IMR-90 (cell line): ENCODE results near the gene SNRNP40. TPM values are rescaled to one million over a fixed set of nuclear protein-coding genes. Genes with fewer than 3 reads are reported as not detected.

ENCODE experiments used
- ATAC-seq: fragments of 200-7000 bp; cut with Tn5 transposase; 2 replicates; pipeline ENCODE4 v1.9.1; 2020; ENCODE audit warnings: low read depth, mild to moderate bottlenecking, moderate library complexity
- BruUV-seq: library from RNA; stranded (reverse); fragments of 400-500 nt; replicated peaks from 2 replicates; lab custom pipeline; 2021; lab: Mats Ljungman, UMichigan
- CTCF ChIA-PET: fragments of 300-600 bp; formaldehyde crosslinking; extraction: SDS; loops from one replicate; lab custom pipeline; 2021; ENCODE audit warnings: antibody characterized with exemption; lab: Yijun Ruan, JAX
- POLR2A ChIA-PET: fragments of 300-600 bp; sonication (Branson Sonifier 250); formaldehyde crosslinking; loops from one replicate; lab custom pipeline; 2022; ENCODE audit warnings: antibody characterized with exemption; ENCODE audit not compliant: unreplicated experiment; lab: Charles Lee
- DNase-seq: peaks from one replicate; pipeline ENCODE4 v3.0.0; 2013
- H2AFZ ChIP-seq: replicated peaks from 2 replicates; pipeline ENCODE3; 2013; ENCODE audit warnings: low read length, mild to moderate bottlenecking; ENCODE audit not compliant: poor library complexity
- H2AK5ac ChIP-seq: 2 replicates; pipeline ENCODE4 v1.6.1; 2013; ENCODE audit warnings: low read depth, low read length, inconsistent platforms
- H2AK9ac ChIP-seq: replicated peaks from 2 replicates; pipeline ENCODE3; 2013; ENCODE audit warnings: mild to moderate bottlenecking, low read depth, low read length, moderate library complexity; ENCODE audit not compliant: poor library complexity
- H2BK120ac ChIP-seq: 2 replicates; pipeline ENCODE4 v1.6.1; 2013; ENCODE audit warnings: low read depth, low read length, inconsistent platforms
- H2BK15ac ChIP-seq: 3 replicates; pipeline ENCODE4 v1.6.1; 2013; ENCODE audit warnings: low read depth, low read length, inconsistent platforms
- H2BK20ac ChIP-seq: 2 replicates; pipeline ENCODE4 v1.6.1; 2013; ENCODE audit warnings: low read depth, mild to moderate bottlenecking, inconsistent platforms, low read length, moderate library complexity
- H2BK5ac ChIP-seq: 2 replicates; pipeline ENCODE4 v1.6.1; 2013; ENCODE audit warnings: mild to moderate bottlenecking, low read depth, low read length, inconsistent platforms; ENCODE audit not compliant: poor library complexity, severe bottlenecking
- H3K14ac ChIP-seq: replicated peaks from 2 replicates; pipeline ENCODE4 v1.6.1; 2013; ENCODE audit warnings: low read depth, low read length, inconsistent platforms
- H3K18ac ChIP-seq: 2 replicates; pipeline ENCODE4 v1.6.1; 2013; ENCODE audit warnings: low read depth, low read length, control low read depth
- H3K23ac ChIP-seq: 2 replicates; pipeline ENCODE4 v1.6.1; 2013; ENCODE audit warnings: low read depth, low read length, inconsistent platforms
- H3K27ac ChIP-seq: 2 replicates; pipeline ENCODE4 v1.5.1; 2013; ENCODE audit warnings: mild to moderate bottlenecking, control low read depth, low read length; ENCODE audit not compliant: insufficient read depth
- H3K27me3 ChIP-seq: 2 replicates; pipeline ENCODE4 v1.6.1; 2013; ENCODE audit warnings: low read length; ENCODE audit not compliant: control insufficient read depth, insufficient read depth
- H3K36me3 ChIP-seq: 2 replicates; pipeline ENCODE4 v1.6.1; 2013; ENCODE audit warnings: low read length, mixed read lengths; ENCODE audit not compliant: control insufficient read depth, insufficient read depth
- H3K4ac ChIP-seq: 2 replicates; pipeline ENCODE4 v1.6.1; 2013; ENCODE audit warnings: low read depth, low read length, inconsistent platforms
- H3K4me1 ChIP-seq: 2 replicates; pipeline ENCODE4 v1.6.1; 2013; ENCODE audit warnings: low read length, mixed read lengths; ENCODE audit not compliant: control insufficient read depth, insufficient read depth
- H3K4me2 ChIP-seq: 2 replicates; pipeline ENCODE4 v1.6.1; 2013; ENCODE audit warnings: low read depth, mild to moderate bottlenecking, control low read depth, low read length, moderate library complexity
- H3K4me3 ChIP-seq: 2 replicates; pipeline ENCODE4 v1.5.1; 2013; ENCODE audit warnings: low read depth, mild to moderate bottlenecking, control low read depth, low read length, moderate library complexity; ENCODE audit not compliant: insufficient read depth
- H3K56ac ChIP-seq: 2 replicates; pipeline ENCODE4 v1.6.1; 2013; ENCODE audit warnings: low read length, inconsistent platforms; ENCODE audit not compliant: insufficient read depth; ENCODE audit errors: extremely low read depth
- H3K79me1 ChIP-seq, 2 experiments: 2 replicates each; pipeline ENCODE4 v1.6.1; 2013; ENCODE audit warnings: low read length in 2 of 2, inconsistent platforms in 1 of 2, low read depth in 1 of 2
- H3K9ac ChIP-seq: 2 replicates; pipeline ENCODE4 v1.6.1; 2013; ENCODE audit warnings: low read depth, low read length, control low read depth
- H3K9me1 ChIP-seq: 2 replicates; pipeline ENCODE4 v1.6.1; 2013; ENCODE audit warnings: low read length, inconsistent platforms; ENCODE audit not compliant: insufficient read depth
- H3K9me3 ChIP-seq: 2 replicates; pipeline ENCODE4 v1.6.1; 2013; ENCODE audit warnings: low read length; ENCODE audit not compliant: control insufficient read depth, insufficient read depth
- H4K20me1 ChIP-seq: 2 replicates; pipeline ENCODE4 v1.6.1; 2013; ENCODE audit warnings: low read length, inconsistent platforms; ENCODE audit not compliant: insufficient read depth
- H4K5ac ChIP-seq: 2 replicates; pipeline ENCODE4 v1.6.1; 2013; ENCODE audit warnings: mild to moderate bottlenecking, low read depth, low read length, control low read depth
- H4K8ac ChIP-seq, 2 experiments: 2 replicates each; pipeline ENCODE4 v1.6.1; 2013; ENCODE audit warnings: low read depth in 2 of 2, low read length in 2 of 2, control low read depth in 1 of 2, inconsistent platforms in 1 of 2
- H4K91ac ChIP-seq: 2 replicates; pipeline ENCODE4 v1.6.1; 2013; ENCODE audit warnings: low read depth, low read length, inconsistent platforms; ENCODE audit not compliant: insufficient read depth
- BHLHE40 ChIP-seq: fragments of 150-350 bp; IDR thresholded peaks from 2 replicates; pipeline ENCODE4 v1.6.1; 2016; ENCODE audit warnings: mild to moderate bottlenecking, low read depth, low read length
- CEBPB ChIP-seq: IDR thresholded peaks from 2 replicates; pipeline ENCODE4 v1.6.1; 2012; ENCODE audit warnings: low read depth, low read length, improper control_type of control experiment
- FOS ChIP-seq: fragments of 150-350 bp; IDR thresholded peaks from 2 replicates; pipeline ENCODE4 v1.6.1; 2016; ENCODE audit warnings: low read depth, low read length
- MAFK ChIP-seq: IDR thresholded peaks from 2 replicates; pipeline ENCODE4 v1.6.1; 2012; ENCODE audit warnings: low read depth, low read length, improper control_type of control experiment
- MXI1 ChIP-seq: IDR thresholded peaks from 2 replicates; pipeline ENCODE4 v1.6.1; 2012; ENCODE audit warnings: low read depth, mild to moderate bottlenecking, low read length, moderate library complexity, borderline replicate concordance
- NFE2L2 ChIP-seq: fragments of 150-350 bp; IDR thresholded peaks from 2 replicates; pipeline ENCODE4 v1.6.1; 2016; ENCODE audit warnings: low read depth, mild to moderate bottlenecking, low read length
- RAD21 ChIP-seq: IDR thresholded peaks from 2 replicates; pipeline ENCODE4 v1.6.1; 2012; ENCODE audit warnings: low read length, improper control_type of control experiment
- WGBS, 2 experiments: methylation state at CpG; one replicate each; pipeline versions ENCODE4 v1.1.5 to v1.1.7; 2013; ENCODE audit warnings: missing lambda C conversion rate in 2 of 2; ENCODE audit not compliant: insufficient read length in 1 of 2; ENCODE audit errors: extremely low coverage in 2 of 2; 5-methylcytosine and 5-hydroxymethylcytosine counted together
- dilution Hi-C: fragments of 300-500 bp; cut with HindIII; formaldehyde crosslinking; loops from one replicate; pipeline ENCODE4 v1.14.3; 2018; ENCODE audit warnings: low sequenced_read_pairs; ENCODE audit not compliant: unreplicated experiment
- in situ Hi-C: fragments of 300-500 bp; cut with MboI; formaldehyde crosslinking; loops from 3 replicates; pipeline ENCODE4 v1.14.3; 2019; ENCODE audit warnings: low sequenced_read_pairs, inconsistent platforms, mixed read lengths
- intact Hi-C: fragments of 100-400 bp; cut with micrococcal nuclease; formaldehyde crosslinking; loops from 2 replicates; pipeline ENCODE4 v1.10.0; 2022
- polyA plus RNA-seq, 3 experiments: library from polyadenylated mRNA; depleted of rRNA; stranded (reverse); fragments of >200 nt; gene quantifications; 2 replicates each; pipeline ENCODE4 v1.2.3, GENCODE V29; 2012; ENCODE audit warnings: low replicate concordance in 1 of 3
- total RNA-seq: library from RNA; depleted of rRNA; stranded (reverse); fragments of >200 nt; gene quantifications from 2 replicates; pipeline ENCODE4 v1.2.3, GENCODE V29; 2012
- TF ChIP-seq, protein P1 (sequence below): fragments of 150-350 bp; IDR thresholded peaks from 2 replicates; pipeline ENCODE4 v1.6.1; 2017; ENCODE audit warnings: mild to moderate bottlenecking, antibody characterized with exemption, low read length, low read depth

The SNRNP40 gene
- total and polyA plus RNA-seq, 2 of the 4 experiments (the other 2 are of a cell fraction): 52.3 to 178 TPM

DNA sequence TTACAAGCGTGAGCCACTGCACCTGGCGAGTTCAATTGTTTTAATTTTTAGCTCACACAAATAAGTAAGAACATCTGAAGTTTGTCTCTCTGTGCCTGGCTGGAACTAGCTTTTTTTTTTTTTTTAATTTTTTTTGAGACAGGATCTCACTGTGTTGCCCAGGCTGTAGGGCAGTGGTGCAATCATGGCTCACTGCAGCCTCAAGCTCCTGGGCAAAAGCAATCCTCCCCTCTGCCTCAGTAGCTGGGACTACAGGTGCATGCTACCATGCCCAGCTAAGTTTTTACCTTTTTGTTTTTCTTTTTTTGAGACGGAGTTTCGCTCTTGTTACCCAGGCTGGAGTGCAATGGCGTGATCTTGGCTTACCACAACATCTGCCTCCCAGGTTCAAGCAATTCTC is 64.8 kb downstream of the SNRNP40 start:
- ATAC-seq (no peak), DNase-seq (no peak)
- H3K56ac ChIP-seq: no peak overlapping the region
- H3K79me1 ChIP-seq: no peaks in the 10 kb centered on the region
- H2BK120ac ChIP-seq: no peak overlapping the region
- intact Hi-C loops: no loop called here
- H4K8ac ChIP-seq: no peak overlapping the region
- H3K18ac ChIP-seq: no peak overlapping the region
- H2BK15ac ChIP-seq: no peak overlapping the region
- H3K14ac ChIP-seq: no peak overlapping the region
- no peaks in the 10 kb centered on the region for H3K9me1 ChIP-seq
- no peak overlapping the region for H3K23ac ChIP-seq
- dilution Hi-C loops: no loop called here
- H3K27ac ChIP-seq: no peak overlapping the region
- H2AFZ ChIP-seq: no peak overlapping the region
- no peaks in the 10 kb centered on the region for H3K9me3 ChIP-seq
- H2BK20ac ChIP-seq: no peak overlapping the region
- no peak overlapping the region for H4K91ac ChIP-seq
- in situ Hi-C loops: no loop called here
- TF ChIP-seq, protein P1, sequence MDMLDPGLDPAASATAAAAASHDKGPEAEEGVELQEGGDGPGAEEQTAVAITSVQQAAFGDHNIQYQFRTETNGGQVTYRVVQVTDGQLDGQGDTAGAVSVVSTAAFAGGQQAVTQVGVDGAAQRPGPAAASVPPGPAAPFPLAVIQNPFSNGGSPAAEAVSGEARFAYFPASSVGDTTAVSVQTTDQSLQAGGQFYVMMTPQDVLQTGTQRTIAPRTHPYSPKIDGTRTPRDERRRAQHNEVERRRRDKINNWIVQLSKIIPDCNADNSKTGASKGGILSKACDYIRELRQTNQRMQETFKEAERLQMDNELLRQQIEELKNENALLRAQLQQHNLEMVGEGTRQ: no peak
- TF ChIP-seq RAD21 (no peak), NFE2L2 (no peak), MAFK (no peak), MXI1 (no peak), FOS (no peak), CEBPB (no peak), BHLHE40 (no peak)
- ChIA-PET POLR2A (no interaction called here), CTCF (no interaction called here)
- no peak overlapping the region for H3K4me3 ChIP-seq
- no peak overlapping the region for H2AK5ac ChIP-seq
- no TSS peak for BruUV-seq
- H4K20me1 ChIP-seq: no peaks in the 10 kb centered on the region
- H4K5ac ChIP-seq: no peak overlapping the region
- peaks cover 38% of the 10 kb centered on the region for H3K27me3 ChIP-seq
- no peaks in the 10 kb centered on the region for H3K36me3 ChIP-seq
- 86% methylated on average over 2 of the region's 5 CpGs; no CpG with 5 or more reads in 1 of the 2 experiments for WGBS, 2 experiments
- no peak overlapping the region for H3K4ac ChIP-seq
- no peak overlapping the region for H3K4me2 ChIP-seq
- H3K4me1 ChIP-seq: no peaks in the 10 kb centered on the region
- no peak overlapping the region for H2AK9ac ChIP-seq
- H3K9ac ChIP-seq: no peak overlapping the region
- H2BK5ac ChIP-seq: no peak overlapping the region
